Endothelial cell of umbilical vein (primary cell): ENCODE data around the gene BBS10. TPM values are rescaled to one million over a fixed set of nuclear protein-coding genes. Genes with fewer than 3 reads are reported as not detected.

Experiments
- BruUV-seq: library from RNA; stranded (reverse); fragments of 400-500 nt; replicated peaks from 2 replicates; lab custom pipeline; 2021; lab: Mats Ljungman, UMichigan
- CTCF ChIA-PET: fragments of 300-600, 350-600 bp; sonication (Branson Sonifier 250); formaldehyde crosslinking; loops from one replicate; lab custom pipeline; 2021; ENCODE audit warnings: antibody characterized with exemption, inconsistent platforms; lab: Charles Lee
- POLR2A ChIA-PET: fragments of 300-600, 350-600 bp; sonication (Branson Sonifier 250); formaldehyde crosslinking; loops from one replicate; lab custom pipeline; 2021; ENCODE audit warnings: antibody characterized with exemption, inconsistent platforms; lab: Charles Lee
- DNase-seq: peaks from one replicate; pipeline ENCODE4 v3.0.0-alpha.2; 2011; ENCODE audit warnings: low read depth, low spot score
- FAIRE-seq: peaks from 2 replicates; lab custom pipeline; 2011; peaks lifted over from hg19 to GRCh38; lab: Jason Lieb, UNC
- H2AFZ ChIP-seq: 2 replicates; pipeline ENCODE4 v1.6.0; 2012; ENCODE audit warnings: low read depth, low read length, control low read depth, inconsistent platforms
- H3K27ac ChIP-seq: 2 replicates; pipeline ENCODE4 v1.5.1; 2011; ENCODE audit warnings: low read depth, mild to moderate bottlenecking, control low read depth, low read length, moderate library complexity; ENCODE audit not compliant: insufficient read depth
- H3K27me3 ChIP-seq, 2 experiments: 2 replicates each; pipeline versions ENCODE4 v1.6.0 to v1.6.1; 2011; ENCODE audit warnings: low read length in 2 of 2, mixed read lengths in 1 of 2; ENCODE audit not compliant: control insufficient read depth in 2 of 2, insufficient read depth in 2 of 2
- H3K36me3 ChIP-seq, 2 experiments: 2 replicates in 1 of 2; 3 replicates in 1 of 2; pipeline ENCODE4 v1.5.1; 2011; ENCODE audit warnings: low read length in 2 of 2, mild to moderate bottlenecking in 1 of 2, moderate library complexity in 1 of 2; ENCODE audit not compliant: control insufficient read depth in 2 of 2, insufficient read depth in 2 of 2; ENCODE audit errors: extremely low read depth in 1 of 2
- H3K4me1 ChIP-seq: 3 replicates; pipeline ENCODE4 v1.5.1; 2011; ENCODE audit warnings: mild to moderate bottlenecking, low read length; ENCODE audit not compliant: control insufficient read depth, insufficient read depth; ENCODE audit errors: extremely low read depth
- H3K4me2 ChIP-seq: 2 replicates; pipeline ENCODE4 v1.6.1; 2011; ENCODE audit warnings: low read length, control low read depth, mixed read lengths; ENCODE audit not compliant: insufficient read depth
- H3K4me3 ChIP-seq, 3 experiments: fragments of 200-600 bp in 1 of 3; sonication (generic), shearing (Covaris generic) in 1 of 3; replicated peaks in 1 of 3; 2 replicates each; pipeline ENCODE4 v1.5.1; 2011 to 2016; ENCODE audit warnings: control low read depth in 3 of 3, low read length in 3 of 3, mild to moderate bottlenecking in 2 of 3, inconsistent platforms in 1 of 3, low read depth in 1 of 3, moderate library complexity in 1 of 3; ENCODE audit not compliant: insufficient read depth in 1 of 3
- H3K79me2 ChIP-seq: 2 replicates; pipeline ENCODE4 v1.6.0; 2012; ENCODE audit warnings: low read length, inconsistent platforms; ENCODE audit not compliant: control insufficient read depth, insufficient read depth
- H3K9ac ChIP-seq: replicated peaks from 2 replicates; pipeline ENCODE3; 2011; ENCODE audit warnings: low read length, control low read depth; ENCODE audit not compliant: insufficient read depth; ENCODE audit errors: extremely low read depth
- H3K9me1 ChIP-seq: replicated peaks from 3 replicates; pipeline ENCODE4 v1.6.0; 2011; ENCODE audit warnings: mild to moderate bottlenecking, low read length; ENCODE audit not compliant: control insufficient read depth, insufficient read depth; ENCODE audit errors: extremely low read depth
- H3K9me3 ChIP-seq: replicated peaks from 2 replicates; pipeline ENCODE4 v1.5.1; 2012; ENCODE audit warnings: low read length, inconsistent platforms; ENCODE audit not compliant: control insufficient read depth, insufficient read depth
- H4K20me1 ChIP-seq: replicated peaks from 2 replicates; pipeline ENCODE3; 2011; ENCODE audit warnings: mild to moderate bottlenecking, low read length; ENCODE audit not compliant: control insufficient read depth, insufficient read depth; ENCODE audit errors: extremely low read depth
- EZH2 ChIP-seq: IDR thresholded peaks from 2 replicates; pipeline ENCODE4 v1.6.1; 2012; ENCODE audit warnings: borderline replicate concordance, low read depth, mild to moderate bottlenecking, moderate library complexity, low read length, inconsistent platforms; ENCODE audit not compliant: severe bottlenecking
- FOS ChIP-seq: IDR thresholded peaks from 2 replicates; pipeline ENCODE4 v1.6.1; 2011; ENCODE audit warnings: mild to moderate bottlenecking, low read length, moderate library complexity, borderline replicate concordance; ENCODE audit not compliant: insufficient read depth
- GATA2 ChIP-seq: IDR thresholded peaks from 2 replicates; pipeline ENCODE4 v1.7.0; 2011; ENCODE audit warnings: low read depth, mild to moderate bottlenecking, moderate library complexity, mixed read lengths, low read length; ENCODE audit not compliant: insufficient read length, insufficient read depth
- JUN ChIP-seq: IDR thresholded peaks from 2 replicates; pipeline ENCODE4 v1.6.1; 2011; ENCODE audit warnings: borderline replicate concordance, low read depth; ENCODE audit not compliant: insufficient read length, insufficient read depth
- MYC ChIP-seq: IDR thresholded peaks from one replicate; pipeline ENCODE4 v1.6.1; 2011; ENCODE audit warnings: mild to moderate bottlenecking, low read depth, low read length
- POLR2A ChIP-seq: IDR thresholded peaks from 2 replicates; pipeline ENCODE4 v1.6.1; 2012; ENCODE audit warnings: low read depth, mild to moderate bottlenecking, control low read depth, low read length
- POLR2AphosphoS5 ChIP-seq: IDR thresholded peaks from 2 replicates; pipeline ENCODE4 v1.6.1; 2012; ENCODE audit warnings: low read depth, mild to moderate bottlenecking, control low read depth, low read length, moderate library complexity; ENCODE audit not compliant: insufficient read depth
- dilution Hi-C: fragments of 300-500 bp; cut with MboI; formaldehyde crosslinking; loops from one replicate; pipeline ENCODE4 v1.15.0; 2019; ENCODE audit warnings: low sequenced_read_pairs; ENCODE audit not compliant: extremely low pct_ligation_motif_present
- intact Hi-C: fragments of 100-400 bp; cut with micrococcal nuclease; formaldehyde crosslinking; loops from one replicate; pipeline ENCODE4 v1.10.0; 2022
- polyA plus RNA-seq, 4 experiments: library from polyadenylated mRNA; depleted of rRNA in 3 of 4; stranded (reverse) in 3 of 4; unstranded in 1 of 4; fragments of >200 nt; gene quantifications; 2 replicates each; pipeline versions ENCODE4 v1.2.1 to v1.2.3, GENCODE V29; 2011 to 2012; ENCODE audit warnings: missing spikeins in 1 of 4
- total RNA-seq: library from RNA; stranded (reverse); gene quantifications from 2 replicates; pipeline ENCODE4 v1.2.3, GENCODE V29; 2021
- TF ChIP-seq, protein P1 (sequence below), 2 donors: IDR thresholded peaks; 1 replicate in 1 of 2; 2 replicates in 1 of 2; pipeline ENCODE4 v1.5.1; 2011; ENCODE audit warnings: low read length in 2 of 2, mild to moderate bottlenecking in 2 of 2, moderate library complexity in 2 of 2, control low read depth in 1 of 2, inconsistent platforms in 1 of 2, low read depth in 1 of 2; ENCODE audit not compliant: insufficient read depth in 1 of 2; ENCODE audit errors: extremely low read depth in 1 of 2
- TF ChIP-seq, protein P2 (sequence below): IDR thresholded peaks from 2 replicates; pipeline ENCODE4 v1.6.1; 2011; ENCODE audit not compliant: insufficient read depth, insufficient read length

Gene BBS10
- total and polyA plus RNA-seq, 2 donors (not counting 3 experiments of a cell fraction or from before 2014, with no cell fraction given), result 3.4 to 7.8 TPM

DNA sequence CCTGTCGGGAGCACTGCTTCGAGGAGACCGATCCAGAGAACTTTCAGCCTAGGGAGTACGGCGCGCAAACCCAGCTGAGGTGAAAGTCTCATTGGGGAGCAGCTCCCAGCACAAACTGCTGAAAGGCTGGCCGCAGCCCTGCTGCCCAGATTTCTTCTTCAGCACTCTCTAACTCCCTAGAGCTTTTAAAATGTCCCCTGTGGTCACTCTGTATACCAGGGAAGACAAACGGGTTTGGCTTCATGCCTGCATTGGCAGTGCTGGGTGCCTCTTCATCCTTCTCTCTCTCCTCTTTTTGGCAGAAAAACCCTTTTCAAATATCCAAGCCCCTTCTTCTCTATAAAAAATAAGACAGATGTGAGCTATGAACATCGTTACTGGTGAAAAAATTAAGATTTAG lies 34.9 kb downstream of the BBS10 start:
- no peaks in the 10 kb centered on the region for H3K27me3 ChIP-seq
- dilution Hi-C loops, result no loop called here
- H3K79me2 ChIP-seq, result no peaks in the 10 kb centered on the region
- BruUV-seq, result no TSS peak
- H4K20me1 ChIP-seq, result no peaks in the 10 kb centered on the region
- DNase-seq (no peak), FAIRE-seq (no peak)
- intact Hi-C loops, result no loop called here
- H3K4me2 ChIP-seq, result no peak overlapping the region
- H3K4me3 ChIP-seq, result no peak overlapping the region
- no peaks in the 10 kb centered on the region for H3K9me1 ChIP-seq
- no peaks in the 10 kb centered on the region for H3K9me3 ChIP-seq
- H3K27ac ChIP-seq, result no peak overlapping the region
- POLR2A ChIA-PET, result no interaction called here
- H3K36me3 ChIP-seq, result no peaks in the 10 kb centered on the region
- TF ChIP-seq FOS (no peak), POLR2A (no peak), EZH2 (no peak), JUN (no peak), MYC (no peak), POLR2AphosphoS5 (no peak), GATA2 (no peak)
- TF ChIP-seq, protein P1, sequence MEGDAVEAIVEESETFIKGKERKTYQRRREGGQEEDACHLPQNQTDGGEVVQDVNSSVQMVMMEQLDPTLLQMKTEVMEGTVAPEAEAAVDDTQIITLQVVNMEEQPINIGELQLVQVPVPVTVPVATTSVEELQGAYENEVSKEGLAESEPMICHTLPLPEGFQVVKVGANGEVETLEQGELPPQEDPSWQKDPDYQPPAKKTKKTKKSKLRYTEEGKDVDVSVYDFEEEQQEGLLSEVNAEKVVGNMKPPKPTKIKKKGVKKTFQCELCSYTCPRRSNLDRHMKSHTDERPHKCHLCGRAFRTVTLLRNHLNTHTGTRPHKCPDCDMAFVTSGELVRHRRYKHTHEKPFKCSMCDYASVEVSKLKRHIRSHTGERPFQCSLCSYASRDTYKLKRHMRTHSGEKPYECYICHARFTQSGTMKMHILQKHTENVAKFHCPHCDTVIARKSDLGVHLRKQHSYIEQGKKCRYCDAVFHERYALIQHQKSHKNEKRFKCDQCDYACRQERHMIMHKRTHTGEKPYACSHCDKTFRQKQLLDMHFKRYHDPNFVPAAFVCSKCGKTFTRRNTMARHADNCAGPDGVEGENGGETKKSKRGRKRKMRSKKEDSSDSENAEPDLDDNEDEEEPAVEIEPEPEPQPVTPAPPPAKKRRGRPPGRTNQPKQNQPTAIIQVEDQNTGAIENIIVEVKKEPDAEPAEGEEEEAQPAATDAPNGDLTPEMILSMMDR (IDR thresholded peaks at IDR 0.05; ENCODE audit: extremely low read depth in 1 of 2, insufficient read depth in 1 of 2, low read depth in 1 of 2, low read length in 2 of 2), result no peak
- TF ChIP-seq, protein P2, sequence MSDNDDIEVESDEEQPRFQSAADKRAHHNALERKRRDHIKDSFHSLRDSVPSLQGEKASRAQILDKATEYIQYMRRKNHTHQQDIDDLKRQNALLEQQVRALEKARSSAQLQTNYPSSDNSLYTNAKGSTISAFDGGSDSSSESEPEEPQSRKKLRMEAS, result no peak
- H3K9ac ChIP-seq, result no peak overlapping the region
- no peak overlapping the region for H2AFZ ChIP-seq
- CTCF ChIA-PET, result interaction anchor here (1.4 kb wide), 1 partner anchor 34 kb away, joined by 3 read pairs; no protein-coding TSS in a partner anchor
- peaks cover 13% of the 10 kb centered on the region for H3K4me1 ChIP-seq
